Measurements from ENCODE around the gene TBC1D30. TPM values are rescaled to one million over a fixed set of nuclear protein-coding genes. Genes with fewer than 3 reads are reported as not detected.
"Not testable (repeated sequence)": the region's sequence is repeated elsewhere in the genome, so short reads cannot be mapped to it uniquely, and the experiment has no call there.

The TBC1D30 gene
- total RNA-seq, 2 donors from 2014 or later = 0.20 to 0.23 TPM

- DNase-seq (no peak), ATAC-seq (no peak)
- Mint-ChIP-seq H3K36me3 (ENCODE audit: low read depth) (peaks cover 2% of the 10 kb centered on the region), H3K27me3 (no peaks in the 10 kb centered on the region), H3K27ac (no peak overlapping the region), H3K4me1 (no peaks in the 10 kb centered on the region), H3K4me3 (no peak overlapping the region)
- H3K9me3 ChIP-seq (ENCODE audit: control insufficient read depth, low read length, poor library complexity, severe bottlenecking) = no peaks in the 10 kb centered on the region
These were observed 16.7 kb downstream of the TBC1D30 start for GRCh38 chr12:64840949-64841717.

DNA sequence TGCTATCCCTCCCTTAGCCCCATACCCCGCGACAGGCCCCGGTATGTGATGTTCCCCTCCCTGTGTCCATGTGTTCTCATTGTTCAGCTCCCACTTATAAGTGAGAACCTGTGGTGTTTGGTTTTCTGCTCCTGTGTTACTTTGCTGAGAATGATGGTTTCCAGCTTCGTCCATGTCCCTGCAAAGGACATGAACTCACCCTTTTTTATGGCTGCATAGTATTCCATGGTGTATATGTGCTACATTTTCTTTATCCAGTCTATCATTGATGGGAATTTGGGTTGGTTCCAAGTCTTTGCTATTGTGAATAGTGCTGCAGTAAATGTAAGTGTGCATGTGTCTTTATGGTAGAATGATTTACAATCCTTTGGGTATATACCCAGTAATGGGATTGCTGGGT, 24.0 kb downstream of the TBC1D30 start:
- not testable (repeated sequence) for H3K27ac Mint-ChIP-seq; H3K36me3 Mint-ChIP-seq (ENCODE audit: low read depth); H3K4me3 Mint-ChIP-seq; H3K27me3 Mint-ChIP-seq; H3K9me3 ChIP-seq (ENCODE audit: control insufficient read depth, low read length, poor library complexity, severe bottlenecking); H3K4me1 Mint-ChIP-seq; DNase-seq; ATAC-seq

DNA sequence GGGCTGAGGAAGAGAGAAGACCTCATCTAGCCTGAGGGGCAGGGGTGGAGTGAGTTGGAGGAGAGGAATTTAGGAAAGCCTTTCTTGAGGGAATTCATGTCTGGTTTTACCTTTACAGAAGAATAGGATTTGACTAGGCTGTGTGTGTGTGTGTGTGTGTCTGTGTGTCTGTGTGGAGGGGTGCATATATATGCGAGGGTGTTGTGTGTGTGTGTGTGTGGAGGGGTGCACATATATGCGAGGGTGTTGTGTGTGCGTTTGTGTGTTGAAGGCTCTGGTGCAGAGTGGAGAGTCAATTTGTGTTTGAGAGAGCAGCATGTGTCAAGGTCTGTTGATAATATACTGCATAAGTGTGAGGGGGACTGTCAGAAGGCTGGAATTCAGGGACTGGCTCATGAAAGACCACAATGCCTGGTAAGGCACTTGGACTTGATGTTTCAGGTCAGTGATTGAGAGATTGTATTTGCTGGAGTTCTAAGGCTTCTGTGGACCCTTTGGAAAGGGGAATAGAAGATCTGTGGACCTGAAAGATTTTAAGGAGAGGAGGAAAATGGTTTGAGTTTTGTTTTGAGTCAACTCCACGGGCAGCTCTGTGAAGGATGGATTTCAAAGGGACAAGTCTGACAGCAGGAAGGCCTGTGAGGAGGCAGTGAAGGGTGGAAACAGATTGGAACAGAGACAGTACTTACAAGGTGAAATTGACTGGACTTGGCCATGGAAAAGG, 34.6 kb downstream of the TBC1D30 start:
- no peaks in the 10 kb centered on the region for H3K9me3 ChIP-seq (ENCODE audit: control insufficient read depth, low read length, poor library complexity, severe bottlenecking)
- DNase-seq (no peak), ATAC-seq (no peak)
- Mint-ChIP-seq H3K4me3 (no peak overlapping the region), H3K27me3 (peaks cover 43% of the 10 kb centered on the region), H3K36me3 (ENCODE audit: low read depth) (peaks cover 1% of the 10 kb centered on the region), H3K27ac (no peak overlapping the region), H3K4me1 (no peaks in the 10 kb centered on the region)

GRCh38 chr12:64860446-64860998, 36.1 kb downstream of the TBC1D30 start:
- Mint-ChIP-seq H3K4me1 (no peaks in the 10 kb centered on the region), H3K27ac (no peak overlapping the region), H3K4me3 (no peak overlapping the region), H3K27me3 (peaks cover 40% of the 10 kb centered on the region), H3K36me3 (ENCODE audit: low read depth) (no peaks in the 10 kb centered on the region)
- DNase-seq (no peak), ATAC-seq (no peak)
- no peaks in the 10 kb centered on the region for H3K9me3 ChIP-seq (ENCODE audit: control insufficient read depth, low read length, poor library complexity, severe bottlenecking)

DNA sequence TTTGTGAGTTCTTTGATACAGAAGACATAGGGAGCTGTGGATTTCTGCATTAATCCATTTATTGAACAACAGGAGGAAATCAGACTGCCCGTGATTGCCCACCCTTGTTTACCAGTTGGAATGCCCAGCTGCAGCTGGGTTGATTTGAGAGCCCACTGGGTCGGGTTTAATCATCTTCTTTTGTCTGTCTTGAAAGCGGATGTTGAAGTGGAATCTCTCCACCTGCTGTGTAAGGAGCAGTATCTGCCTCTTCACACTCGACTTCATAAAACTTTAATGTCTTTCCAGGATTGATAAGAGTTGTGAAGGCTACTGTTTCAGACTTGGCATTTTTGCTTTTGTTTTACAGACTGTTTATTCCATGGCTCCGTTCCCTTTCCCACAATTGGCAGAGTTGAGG, 39.9 kb downstream of the TBC1D30 start:
- no peaks in the 10 kb centered on the region for H3K9me3 ChIP-seq (ENCODE audit: control insufficient read depth, low read length, poor library complexity, severe bottlenecking)
- H3K27ac Mint-ChIP-seq = no peak overlapping the region
- no peak for DNase-seq
- H3K36me3 Mint-ChIP-seq (ENCODE audit: low read depth) = no peaks in the 10 kb centered on the region
- H3K4me3 Mint-ChIP-seq = no peak overlapping the region
- H3K27me3 Mint-ChIP-seq = peaks cover 47% of the 10 kb centered on the region
- no peaks in the 10 kb centered on the region for H3K4me1 Mint-ChIP-seq
- no peak for ATAC-seq

DNA sequence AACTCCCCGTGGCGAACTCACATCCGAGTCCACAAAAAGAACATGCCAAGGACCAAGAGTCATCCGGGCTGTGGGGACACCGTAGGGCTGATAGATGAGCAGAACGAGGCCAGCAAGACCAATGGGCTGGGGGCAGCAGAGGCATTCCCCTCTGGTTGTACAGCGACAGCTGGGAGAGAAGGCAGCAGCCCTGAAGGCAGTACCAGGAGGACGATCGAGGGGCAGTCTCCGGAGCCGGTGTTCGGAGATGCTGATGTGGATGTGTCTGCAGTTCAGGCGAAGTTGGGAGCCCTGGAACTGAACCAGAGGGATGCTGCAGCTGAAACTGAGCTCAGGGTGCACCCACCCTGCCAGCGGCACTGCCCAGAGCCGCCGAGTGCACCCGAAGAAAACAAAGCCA, 50.7 kb downstream of the TBC1D30 start:
- no peak for ATAC-seq
- Mint-ChIP-seq H3K4me1 (no peaks in the 10 kb centered on the region), H3K27me3 (peaks cover 5% of the 10 kb centered on the region), H3K4me3 (no peak overlapping the region), H3K36me3 (ENCODE audit: low read depth) (no peaks in the 10 kb centered on the region), H3K27ac (no peak overlapping the region)
- DNase-seq = no peak
- H3K9me3 ChIP-seq (ENCODE audit: control insufficient read depth, low read length, poor library complexity, severe bottlenecking) = no peaks in the 10 kb centered on the region

DNA sequence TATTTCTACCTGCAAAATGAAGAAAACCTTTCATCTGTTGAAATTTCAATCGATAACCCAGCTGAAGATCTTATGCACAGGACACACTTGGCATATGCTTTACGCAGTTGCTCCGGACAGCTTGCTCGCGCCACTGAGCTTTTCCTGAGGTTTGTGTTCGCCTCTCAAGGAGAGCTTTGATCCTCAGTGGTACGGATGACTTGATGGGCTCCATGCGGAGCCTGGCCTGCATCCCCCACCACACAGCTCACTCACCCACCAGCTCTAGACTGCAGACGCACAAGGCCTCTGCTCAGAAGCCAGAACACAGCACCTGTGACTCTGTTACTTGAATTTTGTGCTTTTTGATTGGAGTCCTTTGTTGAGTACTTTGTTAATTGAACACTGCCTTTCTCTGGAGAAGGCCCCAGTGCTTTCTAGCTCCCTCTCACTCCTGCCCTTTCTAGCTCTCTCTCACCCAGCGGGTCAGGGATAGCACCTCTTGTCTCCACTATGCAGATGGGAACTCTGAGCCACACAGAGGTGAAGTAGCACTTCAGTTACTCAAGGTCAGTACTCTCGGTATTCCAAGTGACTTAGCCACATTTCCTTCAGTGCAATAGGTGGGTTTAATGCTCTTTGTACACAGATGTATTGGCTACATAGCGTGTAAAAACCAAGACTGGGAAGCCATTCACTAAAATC, 52.1 kb downstream of the TBC1D30 start:
- H3K9me3 ChIP-seq (ENCODE audit: control insufficient read depth, low read length, poor library complexity, severe bottlenecking) = no peaks in the 10 kb centered on the region
- DNase-seq (no peak), ATAC-seq (no peak)
- Mint-ChIP-seq H3K36me3 (ENCODE audit: low read depth) (no peaks in the 10 kb centered on the region), H3K4me3 (no peak overlapping the region), H3K27ac (no peak overlapping the region), H3K27me3 (peaks cover 5% of the 10 kb centered on the region), H3K4me1 (no peaks in the 10 kb centered on the region)

- no peak for DNase-seq
These were observed 53.0 kb downstream of the TBC1D30 start for GRCh38 chr12:64877363-64878004.

GRCh38 chr12:64882687-64883086, 58.2 kb downstream of the TBC1D30 start:
- peaks cover 7% of the 10 kb centered on the region for H3K4me1 Mint-ChIP-seq
- H3K4me3 Mint-ChIP-seq = no peak overlapping the region
- no peak overlapping the region for H3K27ac Mint-ChIP-seq
- no peak for ATAC-seq
- H3K27me3 Mint-ChIP-seq = peaks cover 26% of the 10 kb centered on the region
- DNase-seq = no peak
- no peaks in the 10 kb centered on the region for H3K9me3 ChIP-seq (ENCODE audit: control insufficient read depth, low read length, poor library complexity, severe bottlenecking)
- H3K36me3 Mint-ChIP-seq (ENCODE audit: low read depth) = no peaks in the 10 kb centered on the region

More at GRCh38 chr12:64877363-64878004, 53.0 kb downstream of the TBC1D30 start:
- H3K27me3 Mint-ChIP-seq = peaks cover 12% of the 10 kb centered on the region
- no peaks in the 10 kb centered on the region for H3K9me3 ChIP-seq (ENCODE audit: control insufficient read depth, low read length, poor library complexity, severe bottlenecking)
- ATAC-seq = no peak
- peaks cover 2% of the 10 kb centered on the region for H3K4me1 Mint-ChIP-seq
- H3K27ac Mint-ChIP-seq = no peak overlapping the region
- H3K36me3 Mint-ChIP-seq (ENCODE audit: low read depth) = no peaks in the 10 kb centered on the region
- H3K4me3 Mint-ChIP-seq = no peak overlapping the region

DNA sequence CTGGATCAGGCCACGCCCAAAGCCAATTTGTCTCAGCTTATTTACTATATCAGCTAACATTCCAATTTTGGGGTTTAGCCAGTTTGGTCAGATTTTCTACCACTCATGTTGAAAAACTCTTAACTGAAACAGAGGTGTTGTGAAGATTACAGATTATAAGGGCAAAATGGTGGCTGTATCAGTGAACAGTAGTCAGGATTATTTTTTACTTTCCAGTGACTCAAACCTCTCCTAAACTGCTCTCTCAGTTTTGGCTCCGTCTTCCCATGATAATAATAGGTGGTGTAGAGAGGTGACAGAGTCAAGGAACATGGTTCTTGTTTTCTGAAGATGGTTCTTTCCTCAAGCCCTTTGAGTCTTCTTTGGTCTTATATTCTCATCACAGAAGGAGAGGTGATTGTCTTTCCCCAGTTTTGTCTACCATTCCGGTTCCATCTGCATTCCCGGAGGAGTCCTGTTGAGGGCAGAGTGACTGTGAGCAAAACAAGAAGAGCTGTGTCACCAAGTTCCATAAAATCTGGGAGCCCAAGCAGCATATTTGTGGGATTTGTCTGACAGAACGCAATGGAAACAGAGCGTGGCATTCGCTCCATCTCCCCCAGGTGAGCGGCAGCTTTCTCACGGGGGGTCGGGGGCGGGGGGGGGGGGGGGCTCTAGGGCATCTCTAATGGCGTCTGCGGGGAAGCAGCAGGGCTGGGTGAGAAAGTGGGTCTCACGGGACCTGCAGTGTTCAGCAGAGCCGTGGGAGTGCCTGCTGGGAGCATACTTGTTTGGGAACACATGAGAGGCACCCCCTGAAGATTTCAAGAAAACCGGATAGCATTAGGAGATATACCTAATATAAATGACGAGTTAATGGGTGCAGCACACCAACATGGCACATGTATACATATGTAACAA, 59.1 kb downstream of the TBC1D30 start:
- Mint-ChIP-seq H3K4me1 (peaks cover 7% of the 10 kb centered on the region), H3K4me3 (no peak overlapping the region), H3K36me3 (ENCODE audit: low read depth) (no peaks in the 10 kb centered on the region), H3K27me3 (peaks cover 26% of the 10 kb centered on the region), H3K27ac (no peak overlapping the region)
- DNase-seq (no peak), ATAC-seq (no peak)
- H3K9me3 ChIP-seq (ENCODE audit: control insufficient read depth, low read length, poor library complexity, severe bottlenecking) = no peaks in the 10 kb centered on the region

DNA sequence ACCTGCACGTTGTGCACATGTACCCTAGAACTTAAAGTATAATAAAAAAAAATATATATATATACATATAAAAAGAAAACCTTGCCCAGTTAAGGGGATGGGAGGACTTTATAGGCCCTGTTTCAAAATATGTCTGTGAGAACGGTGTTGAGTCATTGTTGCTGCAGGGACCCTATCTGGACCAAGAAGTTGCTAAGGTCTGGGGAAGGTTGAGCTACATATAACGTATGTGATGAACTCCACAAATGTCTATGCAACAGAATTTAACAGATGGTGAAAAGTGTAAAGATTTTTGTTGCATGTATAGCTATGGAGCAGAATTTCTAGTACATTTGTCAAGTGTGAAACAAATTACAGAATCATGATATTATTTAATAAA, 59.7 kb downstream of the TBC1D30 start:
- no peaks in the 10 kb centered on the region for H3K9me3 ChIP-seq (ENCODE audit: control insufficient read depth, low read length, poor library complexity, severe bottlenecking)
- H3K36me3 Mint-ChIP-seq (ENCODE audit: low read depth) = no peaks in the 10 kb centered on the region
- peaks cover 7% of the 10 kb centered on the region for H3K4me1 Mint-ChIP-seq
- DNase-seq (no peak), ATAC-seq (no peak)
- no peak overlapping the region for H3K27ac Mint-ChIP-seq
- no peak overlapping the region for H3K4me3 Mint-ChIP-seq
- H3K27me3 Mint-ChIP-seq = peaks cover 33% of the 10 kb centered on the region

GRCh38 chr12:64884728-64885127, 60.3 kb downstream of the TBC1D30 start:
- peaks cover 38% of the 10 kb centered on the region for H3K27me3 Mint-ChIP-seq
- DNase-seq (no peak), ATAC-seq (no peak)
- H3K36me3 Mint-ChIP-seq (ENCODE audit: low read depth) = no peaks in the 10 kb centered on the region
- no peak overlapping the region for H3K4me3 Mint-ChIP-seq
- no peak overlapping the region for H3K27ac Mint-ChIP-seq
- no peaks in the 10 kb centered on the region for H3K9me3 ChIP-seq (ENCODE audit: control insufficient read depth, low read length, poor library complexity, severe bottlenecking)
- H3K4me1 Mint-ChIP-seq = peaks cover 7% of the 10 kb centered on the region

Data from T-helper 17 cell (primary cell).